Esophagus squamous epithelium (tissue), 5 donors: Measurements from ENCODE around the gene PITPNB. TPM values are rescaled to one million over a fixed set of nuclear protein-coding genes. Genes with fewer than 3 reads are reported as not detected.
A peak's percentile ranks its signal among the peaks of the same experiment; 100 is the strongest.

Source experiments
- DNase-seq: peaks from one replicate; lab custom pipeline; 2025; lab: John Stamatoyannopoulos, UW
- H3K27ac ChIP-seq, 4 donors: fragments of 200-600 bp; sonication (generic); one replicate each; pipeline ENCODE4 v1.5.1; 2016 to 2019; ENCODE audit warnings: mild to moderate bottlenecking in 1 of 4
- H3K27me3 ChIP-seq, 4 donors: fragments of 200-600 bp; sonication (generic); 1 replicate in 3 of 4; 2 replicates in 1 of 4; pipeline versions ENCODE4 v1.5.1 to v1.6.0; 2017 to 2021; ENCODE audit warnings: antibody characterized with exemption in 1 of 4
- H3K36me3 ChIP-seq, 3 donors: fragments of 200-600 bp; sonication (generic); one replicate each; pipeline ENCODE4 v1.5.1; 2016 to 2019
- H3K4me1 ChIP-seq, 3 donors: fragments of 200-600 bp; sonication (generic); one replicate each; pipeline ENCODE4 v1.5.1; 2017 to 2019
- H3K4me3 ChIP-seq, 4 donors: fragments of 200-600 bp; sonication (generic); 1 replicate in 3 of 4; 2 replicates in 1 of 4; pipeline ENCODE4 v1.5.1; 2016 to 2019; ENCODE audit warnings: mild to moderate bottlenecking in 2 of 4, moderate library complexity in 1 of 4
- H3K9me3 ChIP-seq, 3 donors: fragments of 200-600 bp; sonication (generic); one replicate each; pipeline ENCODE4 v1.5.1; 2016 to 2019
- CTCF ChIP-seq, 6 experiments: fragments of 450-650 bp in 4 of 6; fragments of 200-600 bp in 2 of 6; sonication (generic) in 2 of 6; IDR thresholded peaks; one replicate each; pipeline ENCODE4 v1.5.1; 2016 to 2019; ENCODE audit warnings: antibody characterized with exemption in 6 of 6, mild to moderate bottlenecking in 4 of 6, moderate library complexity in 4 of 6
- POLR2A ChIP-seq, 4 donors: fragments of 450-650 bp; IDR thresholded peaks; one replicate each; pipeline ENCODE4 v1.6.1; 2017; ENCODE audit warnings: antibody characterized with exemption in 4 of 4, mild to moderate bottlenecking in 4 of 4, moderate library complexity in 3 of 4
- WGBS, 2 donors: methylation state at CpG; one replicate each; pipeline ENCODE4 v1.1.5; 2018; 5-methylcytosine and 5-hydroxymethylcytosine counted together
- intact Hi-C: fragments of 100-400 bp; cut with DNase I; formaldehyde crosslinking; loops from one replicate; pipeline ENCODE4 v1.15.0; 2022
- total RNA-seq, 4 donors: library from RNA; depleted of rRNA; stranded (reverse); fragments of >200 nt; gene quantifications; one replicate each; pipeline ENCODE4 v1.1.0, GENCODE V29; 2016
- donor health status: DM: yes; HTN: yes; CAD: no.

The PITPNB gene
- total RNA-seq, 4 donors from 2014 or later, result 26.4 to 68.9 (median 46.4) TPM

GRCh38 chr22:27866135-27867084 is 52.6 kb downstream of the PITPNB start:
- peak overlapping the region; percentile 70 to 92 (median 88) for H3K27ac ChIP-seq
- H3K4me1 ChIP-seq, result peaks cover 5 to 80% (median 48%) of the 10 kb centered on the region in 3 donors
- 47 to 48% methylated on average over 7 of the region's 7 CpGs for WGBS, 2 donors
- peaks cover 0 to 38% (median 0%) of the 10 kb centered on the region in 3 donors for H3K36me3 ChIP-seq
- no peak overlapping the region for H3K4me3 ChIP-seq
- no peak for TF ChIP-seq POLR2A (IDR thresholded peaks at IDR 0.05)
- TF ChIP-seq CTCF (IDR thresholded peaks at IDR 0.05), result no peak
- H3K9me3 ChIP-seq, result no peaks in the 10 kb centered on the region
- no peaks in the 10 kb centered on the region for H3K27me3 ChIP-seq
- intact Hi-C loops, result no loop called here
- no peak for DNase-seq

- DNase-seq, result no peak
- peak overlapping the region; percentile 58 to 92 (median 88) for H3K27ac ChIP-seq
- no peaks in the 10 kb centered on the region for H3K27me3 ChIP-seq
- no peaks in the 10 kb centered on the region for H3K9me3 ChIP-seq
- no peak for TF ChIP-seq CTCF (IDR thresholded peaks at IDR 0.05)
- TF ChIP-seq POLR2A (IDR thresholded peaks at IDR 0.05), result no peak
- intact Hi-C loops, result no loop called here
- H3K4me3 ChIP-seq, result no peak overlapping the region
- peaks cover 5 to 71% (median 44%) of the 10 kb centered on the region in 3 donors for H3K4me1 ChIP-seq
- peaks cover 0 to 36% (median 0%) of the 10 kb centered on the region in 3 donors for H3K36me3 ChIP-seq
- 69 to 85% methylated on average over 6 of the region's 6 CpGs for WGBS, 2 donors
Measured at GRCh38 chr22:27865496-27865895, 53.6 kb downstream of the PITPNB start.

GRCh38 chr22:27863556-27863955 is 55.5 kb downstream of the PITPNB start:
- Histone ChIP-seq H3K27me3 (no peaks in the 10 kb centered on the region), H3K4me1 (peaks cover 2 to 55% (median 35%) of the 10 kb centered on the region in 3 donors), H3K36me3 (peaks cover 0 to 50% (median 0%) of the 10 kb centered on the region in 3 donors), H3K9me3 (no peaks in the 10 kb centered on the region), H3K4me3 (no peak overlapping the region), H3K27ac (peak overlapping the region in 3 of 4 donors; percentile 27 to 92 (median 49))
- TF ChIP-seq POLR2A (IDR thresholded peaks at IDR 0.05) (no peak), CTCF (IDR thresholded peaks at IDR 0.05) (no peak)
- DNase-seq, result no peak
- WGBS, 2 donors, result 69 to 76% methylated on average over 2 of the region's 2 CpGs
- intact Hi-C loops, result no loop called here

- 85 to 94% methylated on average over 1 of the region's 1 CpG for WGBS, 2 donors
- Histone ChIP-seq H3K36me3 (peaks cover 0 to 56% (median under 1%) of the 10 kb centered on the region in 3 donors), H3K4me3 (no peak overlapping the region), H3K27ac (peak overlapping the region in 3 of 4 donors; percentile 27 to 92 (median 49)), H3K27me3 (no peaks in the 10 kb centered on the region), H3K9me3 (no peaks in the 10 kb centered on the region), H3K4me1 (peaks cover 0 to 50% (median 31%) of the 10 kb centered on the region in 3 donors)
- intact Hi-C loops, result no loop called here
- no peak for TF ChIP-seq CTCF (IDR thresholded peaks at IDR 0.05)
- no peak for TF ChIP-seq POLR2A (IDR thresholded peaks at IDR 0.05)
- no peak for DNase-seq
Measured at GRCh38 chr22:27863001-27863400, 56.1 kb downstream of the PITPNB start.

GRCh38 chr22:27859336-27859735 is 59.7 kb downstream of the PITPNB start:
- 44 to 48% methylated on average over 2 of the region's 2 CpGs for WGBS, 2 donors
- TF ChIP-seq POLR2A (IDR thresholded peaks at IDR 0.05) (no peak), CTCF (IDR thresholded peaks at IDR 0.05) (no peak)
- H3K4me1 ChIP-seq, result peaks cover 0 to 32% (median 7%) of the 10 kb centered on the region in 3 donors
- peaks cover 5 to 92% (median 15%) of the 10 kb centered on the region in 3 donors for H3K36me3 ChIP-seq
- peak overlapping the region in 2 of 4 donors; percentile 46 to 64 for H3K27ac ChIP-seq
- intact Hi-C loops, result no loop called here
- H3K27me3 ChIP-seq, result no peaks in the 10 kb centered on the region
- H3K9me3 ChIP-seq, result no peaks in the 10 kb centered on the region
- no peak overlapping the region for H3K4me3 ChIP-seq
- no peak for DNase-seq
